ENCODE results near the gene CDH13.

Gene CDH13

DNA sequence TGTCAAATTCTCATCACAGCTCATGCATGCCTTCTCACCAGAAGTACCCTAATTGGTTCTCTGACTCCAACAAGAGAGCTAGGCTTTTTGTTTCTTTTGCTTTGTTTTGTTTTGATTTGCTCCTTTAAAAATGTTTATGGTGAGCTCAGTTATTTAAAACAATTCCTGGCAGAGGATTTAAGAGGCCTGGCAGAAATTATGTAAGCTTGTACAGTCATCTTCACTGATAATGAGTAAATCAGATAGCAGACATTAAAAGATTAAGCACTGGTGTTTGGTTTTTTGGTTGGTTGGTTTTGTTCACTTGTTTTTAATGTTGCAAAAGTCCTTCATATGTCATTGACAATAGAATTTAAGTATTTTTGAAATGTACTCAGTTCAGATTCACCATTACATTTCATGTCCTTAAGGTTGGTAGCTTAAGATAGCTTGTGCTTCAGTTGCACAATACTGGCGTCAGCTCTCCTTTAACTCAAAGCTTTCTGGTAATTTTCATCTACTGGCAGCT is 378.9 kb downstream of the CDH13 start:
- Histone ChIP-seq H3K36me3 (ENCODE audit: control insufficient read depth in 2 of 2, insufficient read depth in 1 of 2, low read length in 2 of 2) (no peaks in the 10 kb centered on the region), H3K4me1 (ENCODE audit: control insufficient read depth, insufficient read depth, low read length) (peaks cover 3% of the 10 kb centered on the region; the same call in 1 of the 2 replicates), H3K9me3 (ENCODE audit: control insufficient read depth, insufficient read depth, low read depth, low read length) (no peaks in the 10 kb centered on the region), H3K27ac (ENCODE audit: extremely low read depth, low read depth, low read length) (no peak overlapping the region), H3K4me3 (ENCODE audit: low read depth, low read length) (no peak overlapping the region)
- POLR2A ChIA-PET: no interaction called here
- TF ChIP-seq ZNF501 (tag by site-specific recombination; IDR thresholded peaks at IDR 0.05): no peak
- TF ChIP-seq, protein P1, sequence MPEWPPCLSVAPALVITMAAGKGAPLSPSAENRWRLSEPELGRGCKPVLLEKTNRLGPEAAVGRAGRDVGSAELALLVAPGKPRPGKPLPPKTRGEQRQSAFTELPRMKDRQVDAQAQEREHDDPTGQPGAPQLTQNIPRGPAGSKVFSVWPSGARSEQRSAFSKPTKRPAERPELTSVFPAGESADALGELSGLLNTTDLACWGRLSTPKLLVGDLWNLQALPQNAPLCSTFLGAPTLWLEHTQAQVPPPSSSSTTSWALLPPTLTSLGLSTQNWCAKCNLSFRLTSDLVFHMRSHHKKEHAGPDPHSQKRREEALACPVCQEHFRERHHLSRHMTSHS (tag by site-specific recombination; IDR thresholded peaks at IDR 0.05): no peak
- no peak for TF ChIP-seq ZBTB8A (tag by site-specific recombination; IDR thresholded peaks at IDR 0.05)
- TF ChIP-seq MEIS1 (CRISPR knock-in tag; IDR thresholded peaks at IDR 0.05; ENCODE audit: borderline replicate concordance): no peak
- TF ChIP-seq ZNF302 (tag by site-specific recombination; IDR thresholded peaks at IDR 0.05; ENCODE audit: low read depth): no peak
- TF ChIP-seq SETDB1 (IDR thresholded peaks at IDR 0.05; ENCODE audit: insufficient read length, low read length): no peak
- no peak for TF ChIP-seq ZNF2 (tag by site-specific recombination; IDR thresholded peaks at IDR 0.05)
- no peak for TF ChIP-seq ZNF266 (tag by site-specific recombination; IDR thresholded peaks at IDR 0.05; ENCODE audit: low read depth)
- no peak for TF ChIP-seq ZNF610 (tag by site-specific recombination; IDR thresholded peaks at IDR 0.05; ENCODE audit: borderline replicate concordance)
- TF ChIP-seq TCF7L2 (IDR thresholded peaks at IDR 0.05; ENCODE audit: borderline replicate concordance, low read depth, low read length): no peak
- TF ChIP-seq, protein P2, sequence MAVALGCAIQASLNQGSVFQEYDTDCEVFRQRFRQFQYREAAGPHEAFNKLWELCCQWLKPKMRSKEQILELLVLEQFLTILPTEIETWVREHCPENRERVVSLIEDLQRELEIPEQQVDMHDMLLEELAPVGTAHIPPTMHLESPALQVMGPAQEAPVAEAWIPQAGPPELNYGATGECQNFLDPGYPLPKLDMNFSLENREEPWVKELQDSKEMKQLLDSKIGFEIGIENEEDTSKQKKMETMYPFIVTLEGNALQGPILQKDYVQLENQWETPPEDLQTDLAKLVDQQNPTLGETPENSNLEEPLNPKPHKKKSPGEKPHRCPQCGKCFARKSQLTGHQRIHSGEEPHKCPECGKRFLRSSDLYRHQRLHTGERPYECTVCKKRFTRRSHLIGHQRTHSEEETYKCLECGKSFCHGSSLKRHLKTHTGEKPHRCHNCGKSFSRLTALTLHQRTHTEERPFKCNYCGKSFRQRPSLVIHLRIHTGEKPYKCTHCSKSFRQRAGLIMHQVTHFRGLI (tag by site-specific recombination; IDR thresholded peaks at IDR 0.05): no peak
- no peak for TF ChIP-seq ZSCAN16 (tag by site-specific recombination; IDR thresholded peaks at IDR 0.05)
- TF ChIP-seq ZNF707 (tag by site-specific recombination; IDR thresholded peaks at IDR 0.05): no peak
- no peak for TF ChIP-seq ZNF184 (tag by site-specific recombination; IDR thresholded peaks at IDR 0.05)
- no peak for TF ChIP-seq ZNF394 (tag by site-specific recombination; IDR thresholded peaks at IDR 0.05; ENCODE audit: borderline replicate concordance)
- CTCF ChIA-PET: interaction anchor here (0.6 kb wide), 2 partner anchors 538 to 941 kb away, joined by 3 read pairs; no protein-coding TSS in a partner anchor

DNA sequence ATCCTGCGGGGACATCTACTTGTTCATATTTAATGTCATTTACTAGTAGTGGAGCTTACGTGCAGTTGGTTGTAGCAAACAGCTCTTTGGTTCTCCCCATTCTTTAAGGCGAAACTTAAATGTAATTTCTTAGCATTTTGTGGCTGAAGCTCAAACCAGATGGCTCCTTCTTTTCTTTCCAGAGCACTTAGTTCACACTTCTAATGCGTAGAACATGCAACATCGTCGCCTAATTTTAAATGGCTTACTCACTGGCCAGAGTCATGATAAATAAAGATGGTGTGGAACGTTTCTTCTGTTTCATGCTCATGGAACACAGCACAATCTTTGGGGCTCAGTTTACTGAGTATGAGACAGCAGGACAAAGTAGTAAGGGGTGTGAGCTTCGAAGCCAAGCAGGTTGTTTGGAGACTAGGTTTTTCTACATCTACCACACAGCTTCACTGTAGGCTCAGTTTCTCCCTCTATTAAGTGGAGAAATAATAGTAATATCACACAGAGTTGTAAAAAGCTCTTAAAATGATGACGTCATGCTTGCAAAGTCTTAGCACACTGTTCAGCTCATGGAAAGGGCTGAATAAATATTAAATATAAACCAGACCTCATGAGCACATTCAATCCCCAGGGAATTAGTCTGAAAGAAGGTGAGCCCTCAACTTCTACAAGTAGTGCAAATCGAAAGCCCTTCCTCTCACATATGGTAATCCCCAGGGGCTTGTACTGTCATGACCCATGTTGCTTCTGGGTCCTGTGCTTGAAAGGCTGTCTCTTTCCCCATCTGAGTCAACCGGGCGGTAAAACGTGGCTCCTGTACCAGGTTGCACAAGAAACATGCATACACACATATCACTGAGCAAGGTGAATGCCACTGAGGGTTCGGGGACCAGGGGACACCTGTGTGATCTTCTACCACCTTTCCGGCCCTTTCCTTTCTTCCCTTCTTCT is 384.3 kb downstream of the CDH13 start:
- ChIA-PET CTCF (interaction anchor here (0.6 kb wide), 1 partner anchor 611 kb away, joined by 3 read pairs; no protein-coding TSS in a partner anchor), POLR2A (no interaction called here)
- Histone ChIP-seq H3K4me3 (ENCODE audit: low read depth, low read length) (no peak overlapping the region), H3K4me1 (ENCODE audit: control insufficient read depth, insufficient read depth, low read length) (no peaks in the 10 kb centered on the region; the same call in 1 of the 2 replicates), H3K36me3 (ENCODE audit: control insufficient read depth in 2 of 2, insufficient read depth in 1 of 2, low read length in 2 of 2) (no peaks in the 10 kb centered on the region), H3K9me3 (ENCODE audit: control insufficient read depth, insufficient read depth, low read depth, low read length) (no peaks in the 10 kb centered on the region), H3K27ac (ENCODE audit: extremely low read depth, low read depth, low read length) (no peak overlapping the region)
- no peak for TF ChIP-seq ZNF221 (tag by site-specific recombination; IDR thresholded peaks at IDR 0.05; ENCODE audit: borderline replicate concordance)
- TF ChIP-seq ZNF239 (tag by site-specific recombination; IDR thresholded peaks at IDR 0.05): no peak
- TF ChIP-seq, protein P3, sequence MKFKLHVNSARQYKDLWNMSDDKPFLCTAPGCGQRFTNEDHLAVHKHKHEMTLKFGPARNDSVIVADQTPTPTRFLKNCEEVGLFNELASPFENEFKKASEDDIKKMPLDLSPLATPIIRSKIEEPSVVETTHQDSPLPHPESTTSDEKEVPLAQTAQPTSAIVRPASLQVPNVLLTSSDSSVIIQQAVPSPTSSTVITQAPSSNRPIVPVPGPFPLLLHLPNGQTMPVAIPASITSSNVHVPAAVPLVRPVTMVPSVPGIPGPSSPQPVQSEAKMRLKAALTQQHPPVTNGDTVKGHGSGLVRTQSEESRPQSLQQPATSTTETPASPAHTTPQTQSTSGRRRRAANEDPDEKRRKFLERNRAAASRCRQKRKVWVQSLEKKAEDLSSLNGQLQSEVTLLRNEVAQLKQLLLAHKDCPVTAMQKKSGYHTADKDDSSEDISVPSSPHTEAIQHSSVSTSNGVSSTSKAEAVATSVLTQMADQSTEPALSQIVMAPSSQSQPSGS (tag by site-specific recombination; IDR thresholded peaks at IDR 0.05; ENCODE audit: low read depth): peak; percentile 68; the same call in 1 of the 2 replicates
- no peak for TF ChIP-seq ZNF37A (tag by site-specific recombination; IDR thresholded peaks at IDR 0.05)
- TF ChIP-seq ZNF169 (tag by site-specific recombination; IDR thresholded peaks at IDR 0.05): no peak
- TF ChIP-seq, protein P4, sequence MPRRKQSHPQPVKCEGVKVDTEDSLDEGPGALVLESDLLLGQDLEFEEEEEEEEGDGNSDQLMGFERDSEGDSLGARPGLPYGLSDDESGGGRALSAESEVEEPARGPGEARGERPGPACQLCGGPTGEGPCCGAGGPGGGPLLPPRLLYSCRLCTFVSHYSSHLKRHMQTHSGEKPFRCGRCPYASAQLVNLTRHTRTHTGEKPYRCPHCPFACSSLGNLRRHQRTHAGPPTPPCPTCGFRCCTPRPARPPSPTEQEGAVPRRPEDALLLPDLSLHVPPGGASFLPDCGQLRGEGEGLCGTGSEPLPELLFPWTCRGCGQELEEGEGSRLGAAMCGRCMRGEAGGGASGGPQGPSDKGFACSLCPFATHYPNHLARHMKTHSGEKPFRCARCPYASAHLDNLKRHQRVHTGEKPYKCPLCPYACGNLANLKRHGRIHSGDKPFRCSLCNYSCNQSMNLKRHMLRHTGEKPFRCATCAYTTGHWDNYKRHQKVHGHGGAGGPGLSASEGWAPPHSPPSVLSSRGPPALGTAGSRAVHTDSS (tag by site-specific recombination; IDR thresholded peaks at IDR 0.05): no peak

Data from HEK293 (cell line).